Ishikawa (cell line): Measurements from ENCODE around the gene MAB21L1.

Source experiments
- CEBPB ChIP-seq: IDR thresholded peaks from 2 replicates; pipeline ENCODE4 v1.6.1; 2012
- CREB1 ChIP-seq: IDR thresholded peaks from 2 replicates; pipeline ENCODE4 v1.6.1; 2012; ENCODE audit warnings: low read depth
- EP300 ChIP-seq: IDR thresholded peaks from 2 replicates; pipeline ENCODE4 v1.6.1; 2012; ENCODE audit warnings: borderline replicate concordance
- NFIC ChIP-seq: IDR thresholded peaks from 2 replicates; pipeline ENCODE4 v1.6.1; 2012
- RAD21 ChIP-seq: IDR thresholded peaks from 2 replicates; pipeline ENCODE4 v1.6.1; 2012; ENCODE audit warnings: low read depth
- TAF1 ChIP-seq: IDR thresholded peaks from 2 replicates; pipeline ENCODE4 v1.6.1; 2012; ENCODE audit warnings: low read depth, mild to moderate bottlenecking
- TEAD4 ChIP-seq: IDR thresholded peaks from 2 replicates; pipeline ENCODE4 v1.6.1; 2012
- YY1 ChIP-seq: IDR thresholded peaks from 2 replicates; pipeline ENCODE4 v1.6.1; 2012; ENCODE audit warnings: low read depth
- TF ChIP-seq, protein P1 (sequence below): IDR thresholded peaks from 2 replicates; pipeline ENCODE4 v1.6.1; 2012; ENCODE audit warnings: low read depth, mild to moderate bottlenecking
- TF ChIP-seq, protein P2 (sequence below): IDR thresholded peaks from 2 replicates; pipeline ENCODE4 v1.6.1; 2012

DNA sequence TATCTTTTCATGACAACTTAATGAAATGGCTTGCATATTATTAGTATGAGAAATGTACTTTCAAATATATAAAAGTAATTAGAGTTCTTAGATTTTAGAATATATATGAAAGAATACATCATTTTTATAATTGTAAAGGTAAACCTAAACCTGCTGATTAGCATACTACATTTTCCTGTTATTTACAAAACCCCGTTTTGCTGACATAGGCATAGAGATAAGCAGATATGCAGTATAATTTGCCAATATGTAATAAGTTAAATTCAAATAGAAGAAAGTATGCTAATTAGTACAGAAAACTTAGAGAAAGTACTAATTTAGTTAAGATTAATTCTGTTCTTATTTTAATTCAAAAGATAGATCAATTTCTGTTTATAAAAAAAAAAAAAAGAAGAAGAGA, 21.5 kb downstream of the MAB21L1 start:
- no peak for TF ChIP-seq EP300
- no peak for TF ChIP-seq YY1
- TF ChIP-seq, protein P1, sequence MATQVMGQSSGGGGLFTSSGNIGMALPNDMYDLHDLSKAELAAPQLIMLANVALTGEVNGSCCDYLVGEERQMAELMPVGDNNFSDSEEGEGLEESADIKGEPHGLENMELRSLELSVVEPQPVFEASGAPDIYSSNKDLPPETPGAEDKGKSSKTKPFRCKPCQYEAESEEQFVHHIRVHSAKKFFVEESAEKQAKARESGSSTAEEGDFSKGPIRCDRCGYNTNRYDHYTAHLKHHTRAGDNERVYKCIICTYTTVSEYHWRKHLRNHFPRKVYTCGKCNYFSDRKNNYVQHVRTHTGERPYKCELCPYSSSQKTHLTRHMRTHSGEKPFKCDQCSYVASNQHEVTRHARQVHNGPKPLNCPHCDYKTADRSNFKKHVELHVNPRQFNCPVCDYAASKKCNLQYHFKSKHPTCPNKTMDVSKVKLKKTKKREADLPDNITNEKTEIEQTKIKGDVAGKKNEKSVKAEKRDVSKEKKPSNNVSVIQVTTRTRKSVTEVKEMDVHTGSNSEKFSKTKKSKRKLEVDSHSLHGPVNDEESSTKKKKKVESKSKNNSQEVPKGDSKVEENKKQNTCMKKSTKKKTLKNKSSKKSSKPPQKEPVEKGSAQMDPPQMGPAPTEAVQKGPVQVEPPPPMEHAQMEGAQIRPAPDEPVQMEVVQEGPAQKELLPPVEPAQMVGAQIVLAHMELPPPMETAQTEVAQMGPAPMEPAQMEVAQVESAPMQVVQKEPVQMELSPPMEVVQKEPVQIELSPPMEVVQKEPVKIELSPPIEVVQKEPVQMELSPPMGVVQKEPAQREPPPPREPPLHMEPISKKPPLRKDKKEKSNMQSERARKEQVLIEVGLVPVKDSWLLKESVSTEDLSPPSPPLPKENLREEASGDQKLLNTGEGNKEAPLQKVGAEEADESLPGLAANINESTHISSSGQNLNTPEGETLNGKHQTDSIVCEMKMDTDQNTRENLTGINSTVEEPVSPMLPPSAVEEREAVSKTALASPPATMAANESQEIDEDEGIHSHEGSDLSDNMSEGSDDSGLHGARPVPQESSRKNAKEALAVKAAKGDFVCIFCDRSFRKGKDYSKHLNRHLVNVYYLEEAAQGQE: no peak
- no peak for TF ChIP-seq RAD21
- TF ChIP-seq TEAD4: no peak
- TF ChIP-seq CEBPB: no peak
- TF ChIP-seq, protein P2, sequence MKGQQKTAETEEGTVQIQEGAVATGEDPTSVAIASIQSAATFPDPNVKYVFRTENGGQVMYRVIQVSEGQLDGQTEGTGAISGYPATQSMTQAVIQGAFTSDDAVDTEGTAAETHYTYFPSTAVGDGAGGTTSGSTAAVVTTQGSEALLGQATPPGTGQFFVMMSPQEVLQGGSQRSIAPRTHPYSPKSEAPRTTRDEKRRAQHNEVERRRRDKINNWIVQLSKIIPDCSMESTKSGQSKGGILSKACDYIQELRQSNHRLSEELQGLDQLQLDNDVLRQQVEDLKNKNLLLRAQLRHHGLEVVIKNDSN: no peak
- no peak for TF ChIP-seq NFIC
- no peak for TF ChIP-seq TAF1
- TF ChIP-seq CREB1: no peak
